HL-60 (cell line): ENCODE measurements around the gene SLC26A1.

Experiments
- DNase-seq, 2 experiments: peaks; one replicate each; pipeline ENCODE4 v3.0.0-alpha.2; 2010 to 2020; ENCODE audit warnings: low read depth in 1 of 2, low spot score in 1 of 2
- H3K27ac ChIP-seq: fragments of 250-450 bp; sonication (Bioruptor Pico); replicated peaks from 2 replicates; pipeline ENCODE4 v1.5.1; 2020; ENCODE audit warnings: mild to moderate bottlenecking, moderate library complexity
- H3K27me3 ChIP-seq: fragments of 250-450 bp; sonication (Bioruptor Pico); 2 replicates; pipeline ENCODE4 v1.5.1; 2021; ENCODE audit warnings: mild to moderate bottlenecking, moderate library complexity; ENCODE audit not compliant: insufficient read depth, poor library complexity, severe bottlenecking
- H3K4me3 ChIP-seq: replicated peaks from 2 replicates; pipeline ENCODE4 v1.5.1; 2011; ENCODE audit warnings: mild to moderate bottlenecking, control low read depth, low read length; ENCODE audit not compliant: insufficient read depth
- CTCF ChIP-seq: IDR thresholded peaks from one replicate; pipeline ENCODE4 v1.5.1; 2011; ENCODE audit warnings: low read length, control low read depth, inconsistent platforms; ENCODE audit not compliant: insufficient read depth
- GABPA ChIP-seq: IDR thresholded peaks from 2 replicates; pipeline ENCODE4 v1.6.1; 2012; ENCODE audit warnings: low read depth
- POLR2AphosphoS5 ChIP-seq: IDR thresholded peaks from 2 replicates; pipeline ENCODE4 v1.6.1; 2012; ENCODE audit warnings: low read depth
- REST ChIP-seq: IDR thresholded peaks from 2 replicates; pipeline ENCODE4 v1.6.1; 2012; ENCODE audit warnings: low read depth; ENCODE audit not compliant: insufficient replicate concordance
- SPI1 ChIP-seq: IDR thresholded peaks from 2 replicates; pipeline ENCODE4 v1.6.1; 2012; ENCODE audit warnings: low read depth, mild to moderate bottlenecking, borderline replicate concordance

Gene SLC26A1

GRCh38 chr4:1029529-1029928 lies 36.3 kb upstream of the SLC26A1 start:
- H3K4me3 ChIP-seq = no peak overlapping the region
- H3K27me3 ChIP-seq = no peaks in the 10 kb centered on the region
- no peak overlapping the region for H3K27ac ChIP-seq
- TF ChIP-seq REST = no peak
- TF ChIP-seq GABPA = no peak
- TF ChIP-seq POLR2AphosphoS5 = no peak
- DNase-seq = no peak

- DNase-seq = no peak
- H3K27ac ChIP-seq = no peak overlapping the region
- no peak overlapping the region for H3K4me3 ChIP-seq
- no peaks in the 10 kb centered on the region for H3K27me3 ChIP-seq
- no peak for TF ChIP-seq REST
- no peak for TF ChIP-seq POLR2AphosphoS5
- no peak for TF ChIP-seq SPI1
- no peak for TF ChIP-seq CTCF
- TF ChIP-seq GABPA = no peak
Observed at GRCh38 chr4:1028574-1029220, 35.5 kb upstream of the SLC26A1 start.

GRCh38 chr4:1027915-1028238 lies 34.7 kb upstream of the SLC26A1 start:
- TF ChIP-seq SPI1 (no peak), POLR2AphosphoS5 (no peak), CTCF (no peak), GABPA (no peak), REST (no peak)
- H3K27ac ChIP-seq = no peak overlapping the region

GRCh38 chr4:1027219-1027914 lies 34.2 kb upstream of the SLC26A1 start:
- no peak overlapping the region for H3K4me3 ChIP-seq
- no peak overlapping the region for H3K27ac ChIP-seq
- DNase-seq = no peak
- TF ChIP-seq REST = no peak
- H3K27me3 ChIP-seq = no peaks in the 10 kb centered on the region

More at GRCh38 chr4:1027915-1028238, 34.7 kb upstream of the SLC26A1 start:
- Histone ChIP-seq H3K4me3 (no peak overlapping the region), H3K27me3 (no peaks in the 10 kb centered on the region)
- no peak for DNase-seq
